ENCODE results near the gene TM9SF2.

DNA sequence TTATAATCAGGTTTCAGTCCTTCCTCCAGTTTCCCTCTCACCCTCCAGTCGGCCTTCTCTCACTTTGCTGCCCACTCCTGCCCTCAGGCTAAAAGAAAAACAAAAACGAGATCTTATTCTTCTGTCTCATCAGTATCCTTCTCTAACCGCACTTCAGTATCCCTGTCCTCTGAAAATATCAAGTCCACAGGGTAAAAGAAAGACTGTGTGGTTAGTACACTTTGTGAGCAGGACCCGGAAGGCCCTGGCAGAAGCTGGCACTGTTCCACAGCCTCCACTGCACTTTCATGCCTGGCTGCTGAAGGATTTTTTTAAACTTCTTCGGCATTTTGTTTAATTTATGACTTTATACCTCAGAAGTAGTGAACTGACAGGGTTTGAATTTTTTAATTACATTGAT, 51.8 kb downstream of the TM9SF2 start:
- TF ChIP-seq POLR2A (IDR thresholded peaks at IDR 0.05) (no peak), EP300 (IDR thresholded peaks at IDR 0.05) (no peak)
- TF ChIP-seq, protein P1, sequence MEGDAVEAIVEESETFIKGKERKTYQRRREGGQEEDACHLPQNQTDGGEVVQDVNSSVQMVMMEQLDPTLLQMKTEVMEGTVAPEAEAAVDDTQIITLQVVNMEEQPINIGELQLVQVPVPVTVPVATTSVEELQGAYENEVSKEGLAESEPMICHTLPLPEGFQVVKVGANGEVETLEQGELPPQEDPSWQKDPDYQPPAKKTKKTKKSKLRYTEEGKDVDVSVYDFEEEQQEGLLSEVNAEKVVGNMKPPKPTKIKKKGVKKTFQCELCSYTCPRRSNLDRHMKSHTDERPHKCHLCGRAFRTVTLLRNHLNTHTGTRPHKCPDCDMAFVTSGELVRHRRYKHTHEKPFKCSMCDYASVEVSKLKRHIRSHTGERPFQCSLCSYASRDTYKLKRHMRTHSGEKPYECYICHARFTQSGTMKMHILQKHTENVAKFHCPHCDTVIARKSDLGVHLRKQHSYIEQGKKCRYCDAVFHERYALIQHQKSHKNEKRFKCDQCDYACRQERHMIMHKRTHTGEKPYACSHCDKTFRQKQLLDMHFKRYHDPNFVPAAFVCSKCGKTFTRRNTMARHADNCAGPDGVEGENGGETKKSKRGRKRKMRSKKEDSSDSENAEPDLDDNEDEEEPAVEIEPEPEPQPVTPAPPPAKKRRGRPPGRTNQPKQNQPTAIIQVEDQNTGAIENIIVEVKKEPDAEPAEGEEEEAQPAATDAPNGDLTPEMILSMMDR (IDR thresholded peaks at IDR 0.05) = no peak
